ENCODE measurements around the gene RALGPS1. TPM values are rescaled to one million over a fixed set of nuclear protein-coding genes. Genes with fewer than 3 reads are reported as not detected.

Gene RALGPS1
- total RNA-seq, 2 donors from 2014 or later, result 9.3 to 12.6 TPM

- Mint-ChIP-seq H3K27me3 (no peaks in the 10 kb centered on the region), H3K4me3 (no peak overlapping the region), H3K4me1 (peaks cover 27% of the 10 kb centered on the region), H3K27ac (no peak overlapping the region), H3K36me3 (ENCODE audit: low read depth) (no peaks in the 10 kb centered on the region)
- DNase-seq, result no peak
- no peak for ATAC-seq
- no peaks in the 10 kb centered on the region for H3K9me3 ChIP-seq (ENCODE audit: control insufficient read depth, low read length, poor library complexity, severe bottlenecking)
These were observed 137.5 kb downstream of the RALGPS1 start for GRCh38 chr9:127051881-127052595.

GRCh38 chr9:127053057-127053821, 138.7 kb downstream of the RALGPS1 start:
- Mint-ChIP-seq H3K4me1 (peaks cover 22% of the 10 kb centered on the region), H3K27ac (no peak overlapping the region), H3K27me3 (no peaks in the 10 kb centered on the region), H3K36me3 (ENCODE audit: low read depth) (no peaks in the 10 kb centered on the region), H3K4me3 (no peak overlapping the region)
- ATAC-seq (no peak), DNase-seq (no peak)
- no peaks in the 10 kb centered on the region for H3K9me3 ChIP-seq (ENCODE audit: control insufficient read depth, low read length, poor library complexity, severe bottlenecking)

GRCh38 chr9:127053960-127054359, 139.4 kb downstream of the RALGPS1 start:
- no peaks in the 10 kb centered on the region for H3K36me3 Mint-ChIP-seq (ENCODE audit: low read depth)
- H3K9me3 ChIP-seq (ENCODE audit: control insufficient read depth, low read length, poor library complexity, severe bottlenecking), result no peaks in the 10 kb centered on the region
- no peak overlapping the region for H3K27ac Mint-ChIP-seq
- DNase-seq, result no peak
- no peaks in the 10 kb centered on the region for H3K27me3 Mint-ChIP-seq
- H3K4me3 Mint-ChIP-seq, result no peak overlapping the region
- ATAC-seq, result no peak
- H3K4me1 Mint-ChIP-seq, result peaks cover 22% of the 10 kb centered on the region

- Mint-ChIP-seq H3K4me3 (no peak overlapping the region), H3K4me1 (peaks cover 16% of the 10 kb centered on the region), H3K36me3 (ENCODE audit: low read depth) (no peaks in the 10 kb centered on the region), H3K27ac (no peak overlapping the region), H3K27me3 (no peaks in the 10 kb centered on the region)
- H3K9me3 ChIP-seq (ENCODE audit: control insufficient read depth, low read length, poor library complexity, severe bottlenecking), result no peaks in the 10 kb centered on the region
- ATAC-seq (no peak), DNase-seq (no peak)
These were observed 141.3 kb downstream of the RALGPS1 start for GRCh38 chr9:127055745-127056402.

GRCh38 chr9:127056446-127056845, 141.9 kb downstream of the RALGPS1 start:
- no peaks in the 10 kb centered on the region for H3K9me3 ChIP-seq (ENCODE audit: control insufficient read depth, low read length, poor library complexity, severe bottlenecking)
- no peak for ATAC-seq
- no peaks in the 10 kb centered on the region for H3K27me3 Mint-ChIP-seq

GRCh38 chr9:127058011-127058644, 143.5 kb downstream of the RALGPS1 start:
- ATAC-seq, result no peak
- no peaks in the 10 kb centered on the region for H3K9me3 ChIP-seq (ENCODE audit: control insufficient read depth, low read length, poor library complexity, severe bottlenecking)
- no peaks in the 10 kb centered on the region for H3K36me3 Mint-ChIP-seq (ENCODE audit: low read depth)
- H3K27ac Mint-ChIP-seq, result peak overlapping the region; percentile 51
- peaks cover 16% of the 10 kb centered on the region for H3K4me1 Mint-ChIP-seq
- no peaks in the 10 kb centered on the region for H3K27me3 Mint-ChIP-seq
- no peak overlapping the region for H3K4me3 Mint-ChIP-seq
- DNase-seq, result no peak

More at GRCh38 chr9:127056446-127056845, 141.9 kb downstream of the RALGPS1 start:
- Mint-ChIP-seq H3K4me1 (peaks cover 16% of the 10 kb centered on the region), H3K36me3 (ENCODE audit: low read depth) (no peaks in the 10 kb centered on the region), H3K27ac (no peak overlapping the region), H3K4me3 (no peak overlapping the region)
- DNase-seq, result no peak

GRCh38 chr9:127058645-127059021, 144.1 kb downstream of the RALGPS1 start:
- no peak for DNase-seq
- H3K36me3 Mint-ChIP-seq (ENCODE audit: low read depth), result no peaks in the 10 kb centered on the region
- no peak for ATAC-seq
- peaks cover 16% of the 10 kb centered on the region for H3K4me1 Mint-ChIP-seq
- H3K27me3 Mint-ChIP-seq, result no peaks in the 10 kb centered on the region
- peak overlapping the region; percentile 51 for H3K27ac Mint-ChIP-seq
- H3K4me3 Mint-ChIP-seq, result no peak overlapping the region
- no peaks in the 10 kb centered on the region for H3K9me3 ChIP-seq (ENCODE audit: control insufficient read depth, low read length, poor library complexity, severe bottlenecking)

- no peak overlapping the region for H3K27ac Mint-ChIP-seq
- no peaks in the 10 kb centered on the region for H3K27me3 Mint-ChIP-seq
- no peaks in the 10 kb centered on the region for H3K36me3 Mint-ChIP-seq (ENCODE audit: low read depth)
- no peak overlapping the region for H3K4me3 Mint-ChIP-seq
- peaks cover 16% of the 10 kb centered on the region for H3K4me1 Mint-ChIP-seq
- ATAC-seq (no peak), DNase-seq (no peak)
- H3K9me3 ChIP-seq (ENCODE audit: control insufficient read depth, low read length, poor library complexity, severe bottlenecking), result no peaks in the 10 kb centered on the region
These were observed 144.4 kb downstream of the RALGPS1 start for GRCh38 chr9:127059030-127059429.

GRCh38 chr9:127059765-127060361, 145.3 kb downstream of the RALGPS1 start:
- no peak for DNase-seq
- Mint-ChIP-seq H3K4me1 (peaks cover 16% of the 10 kb centered on the region), H3K27me3 (no peaks in the 10 kb centered on the region), H3K27ac (no peak overlapping the region), H3K4me3 (no peak overlapping the region), H3K36me3 (ENCODE audit: low read depth) (no peaks in the 10 kb centered on the region)
- H3K9me3 ChIP-seq (ENCODE audit: control insufficient read depth, low read length, poor library complexity, severe bottlenecking), result no peaks in the 10 kb centered on the region
- ATAC-seq, result no peak

- no peak for ATAC-seq
- Mint-ChIP-seq H3K4me3 (no peak overlapping the region), H3K27me3 (no peaks in the 10 kb centered on the region), H3K36me3 (ENCODE audit: low read depth) (no peaks in the 10 kb centered on the region), H3K4me1 (peaks cover 18% of the 10 kb centered on the region), H3K27ac (no peak overlapping the region)
- no peaks in the 10 kb centered on the region for H3K9me3 ChIP-seq (ENCODE audit: control insufficient read depth, low read length, poor library complexity, severe bottlenecking)
- DNase-seq, result no peak
These were observed 146.8 kb downstream of the RALGPS1 start for GRCh38 chr9:127061411-127061810.

GRCh38 chr9:127064335-127064734, 149.8 kb downstream of the RALGPS1 start:
- no peaks in the 10 kb centered on the region for H3K27me3 Mint-ChIP-seq
- no peaks in the 10 kb centered on the region for H3K9me3 ChIP-seq (ENCODE audit: control insufficient read depth, low read length, poor library complexity, severe bottlenecking)
- no peak for DNase-seq
- no peaks in the 10 kb centered on the region for H3K36me3 Mint-ChIP-seq (ENCODE audit: low read depth)
- ATAC-seq, result no peak
- no peak overlapping the region for H3K4me3 Mint-ChIP-seq
- peaks cover 4% of the 10 kb centered on the region for H3K4me1 Mint-ChIP-seq
- H3K27ac Mint-ChIP-seq, result no peak overlapping the region

- no peaks in the 10 kb centered on the region for H3K9me3 ChIP-seq (ENCODE audit: control insufficient read depth, low read length, poor library complexity, severe bottlenecking)
- Mint-ChIP-seq H3K27ac (no peak overlapping the region), H3K4me3 (no peak overlapping the region), H3K36me3 (ENCODE audit: low read depth) (no peaks in the 10 kb centered on the region), H3K4me1 (peaks cover 2% of the 10 kb centered on the region), H3K27me3 (no peaks in the 10 kb centered on the region)
- DNase-seq (no peak), ATAC-seq (no peak)
These were observed 151.0 kb downstream of the RALGPS1 start for GRCh38 chr9:127065592-127065991.

Data from T-helper 17 cell (primary cell).